Stimulated activated CD4-positive, alpha-beta T cell treated with anti-CD3 and anti-CD28 coated beads, TNF-alpha, amount 100 ng/mL, for 48 hours (primary cell): Measurements from ENCODE around the gene GRID2IP.
"Not testable (repeated sequence)": the region's sequence is repeated elsewhere in the genome, so short reads cannot be mapped to it uniquely, and the experiment has no call there.

Experiments used
- DNase-seq, 3 donors: peaks; one replicate each; pipeline ENCODE4 v3.0.0-alpha.2; 2020; ENCODE audit warnings: low read depth in 3 of 3

The GRID2IP gene

GRCh38 chr7:6487184-6487545, 64.1 kb downstream of the GRID2IP start:
- DNase-seq: no peak

DNA sequence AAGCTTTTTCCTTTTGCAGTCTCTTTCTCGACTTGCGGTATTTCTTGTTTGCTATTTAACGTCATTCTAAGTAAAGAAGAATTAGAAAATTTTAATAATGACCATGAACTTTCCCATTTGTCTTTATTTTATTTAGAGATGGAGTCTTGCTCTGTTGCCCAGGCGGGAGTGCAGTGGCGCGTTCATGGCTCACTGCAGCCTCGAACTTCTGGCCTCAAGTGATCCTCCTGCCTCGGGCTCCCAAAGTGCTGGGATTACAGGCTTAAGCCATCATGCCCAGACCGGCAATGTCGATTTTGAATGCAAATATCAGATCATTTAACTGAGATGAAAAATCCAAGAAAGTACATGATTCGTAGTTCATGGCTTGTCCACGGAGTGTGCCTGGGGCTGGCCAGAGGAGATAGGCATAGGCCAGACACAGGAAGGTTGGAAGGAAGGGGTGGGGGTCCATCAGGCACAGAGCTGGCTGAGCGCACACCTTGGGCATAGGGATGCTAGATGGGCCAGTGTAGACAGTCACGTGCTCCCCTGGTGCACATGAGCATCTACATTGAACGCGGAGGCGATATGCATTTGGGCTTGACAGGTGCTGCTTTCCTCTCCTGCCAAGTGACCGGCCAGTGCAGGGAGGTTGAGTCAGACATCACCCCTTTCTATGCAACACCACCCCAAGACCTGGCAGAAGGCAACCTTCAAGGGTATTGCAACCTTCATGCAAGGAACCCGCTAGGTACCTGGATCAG, 64.7 kb downstream of the GRID2IP start:
- DNase-seq: no peak

DNA sequence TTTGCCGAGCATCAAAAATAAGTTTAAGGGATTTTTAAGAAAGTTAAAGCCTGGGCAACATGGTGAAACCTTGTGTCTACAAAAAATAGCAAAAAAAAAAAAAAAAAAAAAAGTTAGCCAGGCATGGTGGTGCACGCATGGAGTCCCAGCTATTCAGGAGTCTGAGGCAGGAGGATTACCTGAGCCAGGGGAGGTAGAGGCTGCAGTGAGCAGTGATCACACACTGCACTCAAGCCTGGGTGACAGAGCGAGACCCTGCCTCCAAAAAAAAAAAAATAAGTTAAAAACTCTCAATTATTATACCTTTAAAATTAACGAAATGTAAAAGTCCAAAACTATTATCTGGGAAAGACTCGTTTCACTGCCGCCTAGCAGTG, 68.5 kb downstream of the GRID2IP start:
- no peak for DNase-seq

- DNase-seq: no peak
These were observed 69.0 kb downstream of the GRID2IP start for GRCh38 chr7:6482307-6482706.

GRCh38 chr7:6481445-6481844, 69.8 kb downstream of the GRID2IP start:
- no peak for DNase-seq

- DNase-seq: no peak
These were observed 71.0 kb downstream of the GRID2IP start for GRCh38 chr7:6480323-6480660.

GRCh38 chr7:6479067-6479466, 72.2 kb downstream of the GRID2IP start:
- peak in 1 of 3 donors; percentile 15 for DNase-seq

GRCh38 chr7:6478186-6478585, 73.1 kb downstream of the GRID2IP start:
- DNase-seq: no peak

DNA sequence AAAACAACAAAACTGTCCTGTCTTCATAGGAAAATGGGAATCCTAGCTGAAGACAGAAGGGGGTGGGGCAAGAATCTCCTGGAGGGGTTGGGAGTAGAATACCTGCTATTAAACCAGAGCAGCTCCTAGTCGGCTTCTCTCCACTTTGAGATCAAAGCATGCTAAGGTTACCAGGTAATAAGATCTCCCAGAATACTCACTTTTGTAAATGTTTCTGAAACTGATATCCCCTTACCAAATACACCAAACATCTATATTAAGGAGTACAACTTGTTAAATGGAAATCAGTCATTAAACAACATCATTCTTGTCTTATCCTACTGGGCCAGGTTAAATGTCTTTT, 74.0 kb downstream of the GRID2IP start:
- no peak for DNase-seq

DNA sequence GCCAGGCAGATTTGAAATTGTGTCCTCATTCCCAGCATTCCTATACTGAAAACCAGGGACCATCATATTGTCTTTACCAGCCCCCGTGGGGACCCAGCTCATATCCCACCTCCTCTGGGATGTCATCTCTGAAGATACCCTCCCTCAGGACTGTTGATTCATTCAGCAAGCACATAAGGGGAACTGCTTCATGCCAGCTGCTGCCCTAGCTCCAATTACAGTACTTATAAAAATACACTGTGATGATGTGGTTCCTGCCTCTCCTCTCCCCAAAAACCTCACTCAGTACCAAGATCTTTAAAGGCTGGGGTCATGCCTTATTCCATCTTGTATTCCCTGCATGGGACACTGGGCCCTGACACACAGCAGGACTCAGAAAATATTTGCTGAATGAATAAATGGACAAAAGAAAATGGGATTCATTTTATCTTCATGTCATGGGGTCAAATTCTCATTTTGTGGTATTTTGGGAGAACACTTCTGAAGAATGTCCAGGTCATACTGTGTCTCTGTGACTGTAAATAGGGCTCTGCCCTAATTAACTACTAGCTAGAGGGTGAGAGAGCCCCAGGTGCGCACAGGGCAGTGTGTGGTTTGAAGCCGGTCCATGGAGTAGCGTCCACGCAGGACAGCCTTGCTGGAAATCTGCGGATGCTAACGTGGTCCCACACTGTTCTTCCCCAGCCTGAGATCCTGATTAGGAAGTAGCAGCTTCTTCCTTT, 74.5 kb downstream of the GRID2IP start:
- no peak for DNase-seq

GRCh38 chr7:6475433-6476186, 75.7 kb downstream of the GRID2IP start:
- DNase-seq: no peak

- DNase-seq: no peak
These were observed 85.4 kb downstream of the GRID2IP start for GRCh38 chr7:6465862-6466261.

DNA sequence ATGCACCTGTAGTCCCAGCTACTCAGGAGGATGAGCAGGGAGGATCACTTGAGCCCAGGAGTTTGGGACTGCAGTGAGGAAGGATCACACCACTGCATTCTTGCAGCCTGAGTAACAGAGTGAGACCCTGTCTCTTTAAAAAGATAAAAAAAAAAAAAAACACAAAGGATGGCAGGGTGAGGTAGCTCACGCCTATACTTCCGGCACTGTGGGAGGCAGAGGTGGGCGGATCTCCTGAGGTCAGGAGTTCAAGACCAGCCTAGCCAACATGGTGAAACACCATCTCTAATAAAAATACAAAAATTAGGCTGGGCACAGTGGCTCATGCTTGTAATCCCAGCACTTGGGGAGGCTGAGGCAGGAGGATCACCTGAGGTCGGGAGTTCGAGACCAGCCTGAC, 87.7 kb downstream of the GRID2IP start:
- DNase-seq: not testable (repeated sequence)

DNA sequence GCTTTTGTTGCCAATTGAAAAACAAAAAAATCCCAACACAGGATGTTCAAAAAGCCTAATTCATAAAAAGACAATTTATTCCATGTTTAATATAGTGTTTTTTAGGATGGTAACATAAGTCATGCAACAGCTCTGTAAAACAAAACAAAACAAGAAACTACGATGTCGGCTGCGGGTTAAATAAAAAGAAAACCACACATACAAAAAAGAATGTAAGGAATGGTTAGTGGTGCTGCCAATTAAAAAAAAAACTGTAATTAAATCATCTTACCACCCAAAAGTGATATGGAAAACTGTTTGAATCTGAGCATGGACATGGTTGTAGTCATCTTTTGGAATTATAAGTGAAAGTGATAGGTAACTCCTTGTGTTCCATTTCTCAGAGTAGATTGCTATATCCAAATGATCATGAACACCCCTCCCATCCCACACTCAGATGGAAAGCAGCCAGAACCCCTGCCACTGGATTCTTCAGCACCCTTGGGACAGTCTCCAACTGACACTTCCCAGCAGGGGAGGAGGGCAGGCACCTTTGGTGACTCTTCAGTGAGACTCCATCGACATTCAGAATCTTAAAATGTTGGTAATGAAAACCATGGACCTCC, 89.2 kb downstream of the GRID2IP start:
- no peak for DNase-seq

DNA sequence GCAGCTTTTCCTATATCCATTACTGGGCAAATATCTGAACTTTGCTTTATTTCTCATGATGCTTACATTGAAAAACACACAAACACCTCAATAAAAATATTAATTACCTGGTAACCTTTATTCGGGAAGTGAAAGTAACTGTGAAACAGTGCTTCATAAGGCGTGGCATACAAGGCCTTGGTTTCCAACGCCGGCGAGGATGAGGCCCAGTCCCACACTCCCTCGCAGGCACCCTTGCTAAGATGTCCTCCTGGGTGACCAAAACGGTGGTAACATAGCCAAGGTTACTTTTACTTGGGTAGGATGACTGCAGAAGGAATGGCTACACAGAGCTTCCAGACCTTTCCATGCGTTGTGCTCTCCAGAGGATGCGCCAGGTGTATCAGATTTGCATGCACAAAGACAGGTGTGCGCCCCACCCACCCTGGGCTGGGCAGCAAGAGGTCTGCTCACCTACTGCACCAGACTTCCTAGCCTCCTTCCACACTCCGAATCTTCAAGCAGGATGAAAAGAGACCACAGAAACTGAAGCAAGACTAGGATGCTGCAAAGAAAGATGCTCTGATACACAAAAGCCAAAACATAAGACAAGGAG, 90.2 kb downstream of the GRID2IP start:
- no peak for DNase-seq

DNA sequence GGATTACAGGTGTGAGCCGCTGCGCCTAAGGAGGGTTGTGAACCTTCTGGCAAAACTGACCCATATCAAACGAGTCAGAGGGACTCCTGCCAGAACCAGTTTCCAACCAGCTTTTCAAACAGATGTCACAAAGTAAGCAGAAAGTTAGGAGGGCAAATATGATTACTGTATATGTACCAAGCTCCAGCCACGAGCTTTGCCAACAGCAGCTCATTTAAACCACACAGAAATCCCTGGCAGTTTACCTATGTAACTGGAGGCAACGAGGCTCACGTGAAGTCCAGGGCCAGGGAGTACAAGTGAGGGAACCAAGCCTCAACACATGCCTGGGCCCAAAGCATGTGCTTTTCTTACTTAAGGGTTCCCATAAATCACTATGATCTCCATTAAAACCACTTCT, 91.0 kb downstream of the GRID2IP start:
- no peak for DNase-seq

- DNase-seq: not testable (repeated sequence)
These were observed 92.6 kb downstream of the GRID2IP start for GRCh38 chr7:6458676-6459075.

GRCh38 chr7:6453734-6454133, 97.5 kb downstream of the GRID2IP start:
- DNase-seq: no peak

DNA sequence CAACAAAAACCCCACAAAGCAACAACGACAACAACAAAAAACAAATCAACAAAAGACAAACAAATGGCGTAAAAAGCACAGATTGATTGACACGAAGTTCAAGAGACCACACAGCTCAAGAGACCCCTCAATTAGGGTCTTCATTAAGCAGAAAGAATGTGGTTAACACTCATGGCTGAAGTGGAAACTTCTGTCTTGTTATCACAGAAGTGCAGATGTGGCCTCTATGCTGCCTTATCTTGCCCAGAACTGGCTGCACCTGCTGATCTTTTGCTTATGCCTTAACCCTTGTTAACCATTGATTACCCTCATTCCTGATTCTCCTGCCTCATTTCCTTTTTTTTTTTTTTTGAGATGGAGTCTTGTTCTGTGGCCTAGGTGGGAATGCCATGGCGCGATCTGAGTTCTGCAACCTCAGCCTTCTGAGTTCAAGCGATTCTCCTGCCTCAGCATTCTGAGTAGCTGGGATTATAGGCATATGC, 100.0 kb downstream of the GRID2IP start:
- DNase-seq: no peak

DNA sequence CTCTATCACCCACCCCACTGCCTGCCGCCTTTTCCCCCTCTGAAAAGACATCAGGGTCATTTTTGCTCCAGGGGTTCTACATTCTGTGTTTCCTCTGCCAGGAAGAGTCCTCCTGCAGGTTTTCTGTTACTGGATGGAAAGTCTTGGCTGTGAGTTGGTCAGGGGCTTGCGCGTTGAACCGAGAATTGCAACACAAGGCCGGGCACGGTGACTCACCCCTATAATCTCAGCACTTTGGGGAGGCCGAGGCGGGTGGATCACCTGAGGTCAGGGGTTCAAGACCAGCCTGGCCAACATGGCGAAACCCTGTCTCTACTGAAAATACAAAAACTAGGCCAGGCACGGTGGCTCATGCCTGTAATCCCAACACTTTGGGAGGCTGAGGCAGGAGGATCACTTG, 100.7 kb downstream of the GRID2IP start:
- DNase-seq: not testable (repeated sequence)

GRCh38 chr7:6449884-6450283, 101.4 kb downstream of the GRID2IP start:
- not testable (repeated sequence) for DNase-seq

- no peak for DNase-seq
These were observed 102.2 kb downstream of the GRID2IP start for GRCh38 chr7:6448943-6449543.
